ENCODE measurements around the gene FAM53B. TPM values are rescaled to one million over a fixed set of nuclear protein-coding genes. Genes with fewer than 3 reads are reported as not detected.
A peak's percentile ranks its signal among the peaks of the same experiment; 100 is the strongest.

Gene FAM53B
- total RNA-seq, 1 donor from 2014 or later: 39.8 TPM

DNA sequence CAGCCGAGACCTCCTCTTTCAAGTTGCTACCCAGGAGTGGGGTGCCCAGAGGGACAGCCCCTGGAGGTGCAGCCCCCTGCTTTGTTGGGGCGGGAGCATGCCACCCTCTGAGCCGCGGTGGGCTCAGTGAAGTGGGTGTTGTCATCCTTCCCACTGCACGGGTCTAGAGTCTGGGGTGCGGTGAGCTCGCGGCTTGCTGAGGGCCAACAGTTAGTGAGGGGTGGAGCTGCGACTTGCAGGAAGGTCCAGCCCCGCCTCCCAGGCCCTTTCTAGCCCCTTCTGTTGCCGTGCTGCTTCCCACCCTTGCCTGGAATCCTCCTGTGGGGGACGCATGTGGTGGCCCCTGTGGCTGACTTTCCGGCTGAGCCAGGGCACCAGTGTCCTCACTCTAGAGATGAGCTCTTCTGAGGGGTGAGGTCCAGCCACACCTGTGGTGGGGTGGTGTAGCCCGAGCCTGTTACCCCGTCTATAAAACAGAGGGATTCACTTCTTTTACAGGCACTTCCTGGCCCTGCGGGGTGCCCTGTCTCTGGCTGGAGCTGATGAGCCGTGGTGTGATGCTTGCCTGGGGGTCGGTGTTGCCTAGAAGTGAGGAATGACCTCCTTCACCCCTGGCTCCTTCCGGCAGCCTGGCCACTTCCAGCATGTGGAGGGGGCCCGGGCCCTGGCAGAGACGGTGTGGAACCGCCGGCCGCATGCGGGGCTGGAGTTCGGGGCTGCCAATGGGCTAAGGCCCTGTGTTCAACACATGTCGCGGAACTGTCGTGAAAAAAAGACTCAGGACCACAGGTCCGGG, 127.9 kb downstream of the FAM53B start:
- no peaks in the 10 kb centered on the region for H3K27me3 Mint-ChIP-seq
- peaks cover 5% of the 10 kb centered on the region for H3K4me1 Mint-ChIP-seq (ENCODE audit: low read depth)
- no peak for DNase-seq (ENCODE audit: low spot score, unreplicated experiment)
- H3K27ac Mint-ChIP-seq: no peak overlapping the region
- no peaks in the 10 kb centered on the region for H3K9me3 Mint-ChIP-seq (ENCODE audit: low read depth)
- TF ChIP-seq, protein P1, sequence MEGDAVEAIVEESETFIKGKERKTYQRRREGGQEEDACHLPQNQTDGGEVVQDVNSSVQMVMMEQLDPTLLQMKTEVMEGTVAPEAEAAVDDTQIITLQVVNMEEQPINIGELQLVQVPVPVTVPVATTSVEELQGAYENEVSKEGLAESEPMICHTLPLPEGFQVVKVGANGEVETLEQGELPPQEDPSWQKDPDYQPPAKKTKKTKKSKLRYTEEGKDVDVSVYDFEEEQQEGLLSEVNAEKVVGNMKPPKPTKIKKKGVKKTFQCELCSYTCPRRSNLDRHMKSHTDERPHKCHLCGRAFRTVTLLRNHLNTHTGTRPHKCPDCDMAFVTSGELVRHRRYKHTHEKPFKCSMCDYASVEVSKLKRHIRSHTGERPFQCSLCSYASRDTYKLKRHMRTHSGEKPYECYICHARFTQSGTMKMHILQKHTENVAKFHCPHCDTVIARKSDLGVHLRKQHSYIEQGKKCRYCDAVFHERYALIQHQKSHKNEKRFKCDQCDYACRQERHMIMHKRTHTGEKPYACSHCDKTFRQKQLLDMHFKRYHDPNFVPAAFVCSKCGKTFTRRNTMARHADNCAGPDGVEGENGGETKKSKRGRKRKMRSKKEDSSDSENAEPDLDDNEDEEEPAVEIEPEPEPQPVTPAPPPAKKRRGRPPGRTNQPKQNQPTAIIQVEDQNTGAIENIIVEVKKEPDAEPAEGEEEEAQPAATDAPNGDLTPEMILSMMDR (IDR thresholded peaks at IDR 0.05; ENCODE audit: unreplicated experiment): no peak
- H3K4me3 Mint-ChIP-seq (ENCODE audit: low read depth): no peak overlapping the region
- peaks cover 1% of the 10 kb centered on the region for H3K36me3 Mint-ChIP-seq (ENCODE audit: insufficient read depth)

DNA sequence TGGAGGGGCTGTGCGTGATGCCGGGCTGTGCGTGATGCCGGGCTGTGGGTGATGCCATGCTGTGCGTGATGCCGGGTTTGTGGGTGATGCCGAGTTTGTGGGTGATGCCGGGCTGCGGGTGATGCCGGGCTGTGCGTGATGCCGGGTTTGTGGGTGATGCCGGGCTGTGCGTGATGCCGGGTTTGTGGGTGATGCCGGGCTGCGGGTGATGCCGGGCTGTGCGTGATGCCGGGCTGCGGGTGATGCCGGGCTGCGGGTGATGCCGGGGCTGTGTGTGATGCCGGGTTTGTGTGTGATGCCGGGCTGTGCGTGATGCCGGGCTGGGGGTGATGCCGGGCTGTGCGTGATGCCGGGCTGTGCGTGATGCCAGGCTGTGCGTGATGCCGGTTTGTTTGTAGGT, 128.9 kb downstream of the FAM53B start:
- DNase-seq (ENCODE audit: low spot score, unreplicated experiment): no peak
- Mint-ChIP-seq H3K4me3 (ENCODE audit: low read depth) (no peak overlapping the region), H3K27me3 (no peaks in the 10 kb centered on the region), H3K27ac (peak overlapping the region; percentile 59), H3K36me3 (ENCODE audit: insufficient read depth) (peaks cover 1% of the 10 kb centered on the region), H3K9me3 (ENCODE audit: low read depth) (no peaks in the 10 kb centered on the region), H3K4me1 (ENCODE audit: low read depth) (peaks cover 5% of the 10 kb centered on the region)
- TF ChIP-seq, protein P1 (IDR thresholded peaks at IDR 0.05; ENCODE audit: unreplicated experiment): no peak

DNA sequence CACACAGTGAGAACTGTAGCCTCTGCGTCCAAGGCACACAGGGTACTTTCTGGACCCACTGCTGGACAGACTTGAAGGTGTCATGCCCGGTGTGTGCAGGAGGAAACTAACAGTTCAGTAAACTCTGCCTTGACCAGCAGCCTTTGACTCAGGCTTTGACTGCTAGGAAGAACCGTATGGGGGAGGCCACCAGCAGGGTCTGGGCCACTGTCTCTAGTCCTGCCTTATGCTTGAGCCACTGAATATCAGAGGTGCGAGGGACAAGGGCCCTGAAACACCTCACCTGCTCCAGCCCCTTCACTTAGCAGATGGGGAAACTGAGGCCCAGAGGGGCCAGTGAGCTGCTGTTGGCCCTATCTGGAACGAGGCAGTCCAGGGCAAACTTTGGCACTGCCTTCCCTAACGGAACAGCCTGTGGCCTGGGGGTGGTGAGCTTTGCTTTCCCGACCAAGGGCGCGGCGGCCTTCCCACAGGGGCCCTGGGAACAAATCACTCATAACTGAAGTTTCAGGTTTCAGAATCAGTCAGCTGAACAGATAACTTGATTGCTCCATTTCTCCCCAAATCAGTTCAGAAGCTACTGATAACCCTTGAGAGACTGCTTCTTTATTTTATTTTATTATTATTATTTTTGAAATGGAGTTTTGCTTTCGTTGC, 130.0 kb downstream of the FAM53B start:
- TF ChIP-seq, protein P1 (IDR thresholded peaks at IDR 0.05; ENCODE audit: unreplicated experiment): no peak
- Mint-ChIP-seq H3K27ac (peak overlapping the region; percentile 77), H3K9me3 (ENCODE audit: low read depth) (no peaks in the 10 kb centered on the region), H3K4me1 (ENCODE audit: low read depth) (peaks cover 2% of the 10 kb centered on the region), H3K27me3 (no peaks in the 10 kb centered on the region), H3K36me3 (ENCODE audit: insufficient read depth) (peaks cover 1% of the 10 kb centered on the region), H3K4me3 (ENCODE audit: low read depth) (no peak overlapping the region)
- DNase-seq (ENCODE audit: low spot score, unreplicated experiment): no peak

DNA sequence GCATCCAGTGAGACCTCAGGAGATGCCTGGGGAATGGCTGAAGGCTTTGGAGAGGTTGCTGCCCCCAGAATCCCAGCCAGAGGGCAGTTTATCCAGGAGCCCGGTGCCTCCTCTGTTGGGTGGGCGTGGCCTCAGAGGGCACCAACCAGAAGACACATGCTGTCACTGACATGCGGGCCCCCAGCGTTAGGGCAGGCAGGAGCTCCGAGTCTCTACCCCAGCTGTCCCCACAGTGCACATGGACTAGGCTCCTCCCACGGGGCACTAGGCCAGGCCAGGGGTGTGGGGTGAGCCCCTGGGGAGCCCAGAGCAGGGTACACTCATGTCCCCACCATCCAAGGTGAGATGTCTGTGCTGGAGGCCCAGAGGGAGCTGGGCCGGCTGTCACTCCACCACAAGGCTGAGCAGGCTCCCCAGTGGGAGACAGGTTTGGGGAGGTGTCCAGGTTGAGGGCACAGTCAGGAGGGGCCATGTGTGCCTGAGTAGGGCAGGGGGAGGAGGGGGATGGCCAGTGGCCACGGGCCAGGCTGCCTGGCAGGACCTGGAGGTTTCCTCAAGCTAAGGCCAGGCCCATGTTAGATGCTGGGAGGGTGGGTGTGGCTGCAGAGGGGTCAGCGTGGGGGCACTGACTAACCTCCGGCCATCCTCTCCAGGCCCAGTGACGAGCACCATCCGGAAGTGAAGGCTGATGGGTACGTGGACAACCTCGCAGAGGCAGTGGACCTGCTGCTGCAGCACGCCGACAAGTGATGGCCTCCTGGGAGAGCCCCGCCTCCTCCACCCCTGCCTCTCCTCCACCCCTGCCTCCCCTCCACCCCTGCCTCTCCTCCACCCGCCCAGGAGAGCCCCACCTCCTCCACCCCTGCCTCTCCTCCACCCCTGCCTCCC, 131.3 kb downstream of the FAM53B start:
- no peak overlapping the region for H3K27ac Mint-ChIP-seq

More for the DNA sequence above, 131.3 kb downstream of the FAM53B start:
- H3K27me3 Mint-ChIP-seq: no peaks in the 10 kb centered on the region
- H3K9me3 Mint-ChIP-seq (ENCODE audit: low read depth): no peaks in the 10 kb centered on the region
- no peaks in the 10 kb centered on the region for H3K4me1 Mint-ChIP-seq (ENCODE audit: low read depth)
- no peak overlapping the region for H3K4me3 Mint-ChIP-seq (ENCODE audit: low read depth)
- H3K36me3 Mint-ChIP-seq (ENCODE audit: insufficient read depth): peaks cover 1% of the 10 kb centered on the region
- DNase-seq (ENCODE audit: low spot score, unreplicated experiment): no peak
- TF ChIP-seq, protein P1 (IDR thresholded peaks at IDR 0.05; ENCODE audit: unreplicated experiment): no peak

Data from progenitor cell of endocrine pancreas (in vitro differentiated cells).